Endothelial cell (in vitro differentiated cells): ENCODE results near the gene CARD9. TPM values are rescaled to one million over a fixed set of nuclear protein-coding genes. Genes with fewer than 3 reads are reported as not detected.

Experiments used
- DNase-seq: peaks from one replicate; pipeline ENCODE4 v3.0.0; 2021; ENCODE audit warnings: low spot score
- H3K27ac Mint-ChIP-seq: one replicate; pipeline ENCODE4 v1.8.0; 2021; ENCODE audit warnings: mixed read lengths, inconsistent platforms; ENCODE audit not compliant: unreplicated experiment
- H3K27me3 Mint-ChIP-seq: one replicate; pipeline ENCODE4 v1.8.0; 2021; ENCODE audit warnings: mild to moderate bottlenecking, moderate library complexity, mixed read lengths, inconsistent platforms; ENCODE audit not compliant: unreplicated experiment
- H3K36me3 Mint-ChIP-seq: one replicate; pipeline ENCODE4 v1.8.0; 2021; ENCODE audit warnings: mild to moderate bottlenecking, low read depth, mixed read lengths, inconsistent platforms; ENCODE audit not compliant: unreplicated experiment
- H3K4me1 Mint-ChIP-seq: one replicate; pipeline ENCODE4 v1.8.0; 2021; ENCODE audit warnings: mild to moderate bottlenecking, mixed read lengths, inconsistent platforms; ENCODE audit not compliant: unreplicated experiment
- H3K4me3 Mint-ChIP-seq: one replicate; pipeline ENCODE4 v1.8.0; 2021; ENCODE audit warnings: mild to moderate bottlenecking, mixed read lengths, inconsistent platforms; ENCODE audit not compliant: unreplicated experiment
- H3K9me3 Mint-ChIP-seq: one replicate; pipeline ENCODE4 v1.8.0; 2021; ENCODE audit warnings: mixed read lengths, inconsistent platforms; ENCODE audit not compliant: unreplicated experiment
- CTCF ChIP-seq: fragments of 200-600 bp; sonication (generic); IDR thresholded peaks from one replicate; pipeline ENCODE4 v1.5.0; 2021; ENCODE audit warnings: antibody characterized with exemption; ENCODE audit not compliant: unreplicated experiment
- total RNA-seq: library from RNA; stranded (reverse); fragmentation: NEBNext Ultra II Directional; extraction: Animal tissue kit (Norgen Biotek cat#: 25700); gene quantifications from one replicate; pipeline ENCODE4 v1.2.1, GENCODE V29; 2021; ENCODE audit not compliant: unreplicated experiment

The CARD9 gene
- total RNA-seq, 1 donor from 2014 or later, result 0.41 TPM

- H3K9me3 Mint-ChIP-seq, result peaks cover 3% of the 10 kb centered on the region
- peaks cover 14% of the 10 kb centered on the region for H3K36me3 Mint-ChIP-seq
- peaks cover 13% of the 10 kb centered on the region for H3K27me3 Mint-ChIP-seq
- TF ChIP-seq CTCF, result no peak
- no peak overlapping the region for H3K4me3 Mint-ChIP-seq
- no peaks in the 10 kb centered on the region for H3K4me1 Mint-ChIP-seq
- H3K27ac Mint-ChIP-seq, result no peak overlapping the region
- DNase-seq, result no peak
Observed at GRCh38 chr9:136317695-136318094, 55.8 kb downstream of the CARD9 start.

- no peak for TF ChIP-seq CTCF
- Mint-ChIP-seq H3K36me3 (peaks cover 14% of the 10 kb centered on the region), H3K4me1 (no peaks in the 10 kb centered on the region), H3K4me3 (no peak overlapping the region), H3K27me3 (peaks cover 13% of the 10 kb centered on the region), H3K9me3 (peaks cover 3% of the 10 kb centered on the region), H3K27ac (no peak overlapping the region)
- no peak for DNase-seq
Observed at GRCh38 chr9:136316896-136317676, 56.4 kb downstream of the CARD9 start.

- H3K36me3 Mint-ChIP-seq, result peaks cover 14% of the 10 kb centered on the region
- no peaks in the 10 kb centered on the region for H3K4me1 Mint-ChIP-seq
- H3K9me3 Mint-ChIP-seq, result peaks cover 3% of the 10 kb centered on the region
- H3K27ac Mint-ChIP-seq, result no peak overlapping the region
- no peak for TF ChIP-seq CTCF
- H3K27me3 Mint-ChIP-seq, result peaks cover 13% of the 10 kb centered on the region
- peak overlapping the region; percentile 22 for H3K4me3 Mint-ChIP-seq
- no peak for DNase-seq
Observed at GRCh38 chr9:136316271-136316751, 57.2 kb downstream of the CARD9 start.

GRCh38 chr9:136314944-136315343, 58.5 kb downstream of the CARD9 start:
- no peak for TF ChIP-seq CTCF
- peaks cover 13% of the 10 kb centered on the region for H3K27me3 Mint-ChIP-seq
- H3K36me3 Mint-ChIP-seq, result peaks cover 14% of the 10 kb centered on the region
- peaks cover 3% of the 10 kb centered on the region for H3K9me3 Mint-ChIP-seq
- H3K27ac Mint-ChIP-seq, result no peak overlapping the region
- H3K4me1 Mint-ChIP-seq, result no peaks in the 10 kb centered on the region
- H3K4me3 Mint-ChIP-seq, result no peak overlapping the region
- DNase-seq, result no peak

GRCh38 chr9:136314056-136314416, 59.4 kb downstream of the CARD9 start:
- no peak for DNase-seq
- no peak for TF ChIP-seq CTCF
- no peak overlapping the region for H3K4me3 Mint-ChIP-seq
- peaks cover 14% of the 10 kb centered on the region for H3K36me3 Mint-ChIP-seq
- H3K4me1 Mint-ChIP-seq, result no peaks in the 10 kb centered on the region
- peaks cover 3% of the 10 kb centered on the region for H3K9me3 Mint-ChIP-seq
- peaks cover 13% of the 10 kb centered on the region for H3K27me3 Mint-ChIP-seq
- no peak overlapping the region for H3K27ac Mint-ChIP-seq
